GM18858 (cell line): ENCODE data around the gene ITGA8.

Experiments used
- ATAC-seq: cut with Tn5 transposase; IDR thresholded peaks from one replicate; pipeline ENCODE4 v1.9.1; 2021; ENCODE audit not compliant: unreplicated experiment

Gene ITGA8

DNA sequence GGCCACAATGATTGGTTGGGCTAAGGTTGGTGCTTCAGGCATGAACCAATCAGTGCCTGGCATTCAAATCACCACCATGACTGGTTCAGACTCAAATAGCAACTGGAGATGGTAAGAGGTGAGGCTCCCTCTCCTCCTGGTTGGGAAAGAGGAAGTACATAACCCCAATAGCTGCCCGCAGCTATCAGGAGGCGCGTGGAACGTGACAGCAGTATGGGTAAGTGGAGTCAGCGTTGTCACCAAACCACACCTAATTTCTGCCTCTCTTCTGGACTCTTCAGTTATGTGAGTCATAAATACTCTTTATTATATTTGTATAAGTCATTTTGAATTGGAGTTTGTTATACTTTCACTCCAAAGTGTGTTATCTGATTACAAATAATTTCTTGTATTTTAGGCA, 17.9 kb upstream of the ITGA8 start:
- ATAC-seq = no peak

DNA sequence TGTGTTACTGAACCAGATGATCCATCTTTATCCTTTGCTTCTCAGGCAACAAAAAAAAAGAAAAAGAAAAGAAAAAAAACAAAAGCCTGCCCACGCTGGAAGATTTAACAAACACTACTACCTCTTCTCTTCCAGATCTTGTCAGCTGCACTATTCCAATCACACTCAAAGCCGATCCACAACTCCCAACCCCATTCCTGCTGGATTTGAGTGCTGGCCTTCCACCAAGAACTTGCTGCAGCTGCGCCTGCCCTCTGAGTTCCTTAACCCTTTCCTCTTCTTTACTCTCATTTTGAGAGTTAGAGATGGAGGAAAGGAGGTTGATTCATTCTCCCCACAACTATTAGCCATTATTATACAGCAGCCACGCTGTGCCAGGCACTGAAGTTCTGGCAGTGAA, 16.0 kb upstream of the ITGA8 start:
- ATAC-seq = no peak

- no peak for ATAC-seq
These were observed 10.6 kb upstream of the ITGA8 start for GRCh38 chr10:15730341-15730740.

DNA sequence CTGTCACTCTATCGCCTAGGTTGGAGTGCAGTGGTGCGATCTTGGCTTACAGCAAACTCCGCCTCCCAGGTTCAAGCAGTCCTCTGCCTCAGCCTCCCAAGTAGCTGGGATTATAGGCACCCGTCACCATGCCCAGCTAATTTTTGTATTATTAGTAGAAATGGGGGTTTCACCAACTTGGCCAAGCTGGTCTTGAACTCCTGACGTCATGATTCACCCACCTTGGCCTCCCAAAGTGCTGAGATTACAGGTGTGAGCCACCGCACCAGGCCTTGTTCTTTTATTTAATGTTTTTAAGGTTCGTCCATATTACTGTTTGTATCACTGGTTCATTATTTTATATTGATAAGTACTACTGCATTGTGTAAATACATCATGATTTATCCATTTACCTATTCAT, 10.2 kb upstream of the ITGA8 start:
- ATAC-seq = no peak

GRCh38 chr10:15726042-15726441, 6.3 kb upstream of the ITGA8 start:
- ATAC-seq = no peak

- no peak for ATAC-seq
These were observed 5.9 kb upstream of the ITGA8 start for GRCh38 chr10:15725603-15726002.

- ATAC-seq = no peak
These were observed 5.0 kb upstream of the ITGA8 start for GRCh38 chr10:15724683-15725082.

DNA sequence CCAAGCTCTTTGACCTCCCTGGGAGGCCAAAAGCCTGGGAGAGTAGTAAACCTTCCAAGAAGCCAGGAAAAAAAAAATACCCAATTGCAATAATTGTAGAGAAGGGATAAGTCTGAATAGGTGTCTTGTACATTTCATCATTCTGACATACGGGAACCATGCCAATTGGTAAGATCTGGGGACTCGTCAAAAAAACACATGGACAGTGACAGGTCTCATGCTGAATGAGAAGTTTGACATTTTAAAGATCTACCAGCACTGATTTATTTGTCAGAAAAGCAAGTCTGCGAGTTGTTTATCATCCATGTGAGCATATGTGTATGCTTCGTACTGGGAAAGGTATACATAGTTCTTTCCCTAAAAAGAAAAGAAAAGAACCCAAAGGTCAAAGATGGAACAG, 4.1 kb upstream of the ITGA8 start:
- no peak for ATAC-seq

DNA sequence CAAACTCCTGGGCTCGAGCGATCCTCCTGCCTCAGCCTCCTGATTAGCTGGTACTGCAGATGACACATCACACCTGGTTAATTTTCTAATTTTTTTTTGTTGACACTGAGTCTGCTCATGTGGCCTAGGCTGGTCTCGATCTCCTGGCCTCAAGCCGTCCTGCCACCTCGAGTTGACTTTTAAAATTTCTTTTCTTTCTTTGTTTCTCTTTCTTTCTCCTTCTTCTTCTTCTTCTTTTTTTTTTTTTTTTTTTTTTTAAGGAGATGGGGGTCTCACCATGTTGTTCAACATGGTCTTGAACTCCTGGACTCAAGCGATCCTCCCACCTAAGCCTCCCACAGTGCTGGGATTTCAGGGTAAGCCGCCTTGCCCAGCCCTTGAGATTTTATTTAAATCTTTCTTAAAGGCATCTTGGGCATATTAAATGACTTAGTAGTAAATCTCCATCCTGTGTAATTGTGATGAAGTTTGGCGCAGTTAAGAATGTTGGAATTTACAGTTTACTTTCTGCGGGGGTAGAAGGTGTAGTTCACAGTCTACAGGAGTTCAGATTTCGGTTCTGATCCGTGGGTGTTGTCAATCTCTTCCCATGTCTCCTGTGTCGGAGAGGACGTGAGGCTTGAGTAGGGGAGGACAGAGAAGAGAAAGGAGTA, 1.0 kb upstream of the ITGA8 start:
- no peak for ATAC-seq

- ATAC-seq = no peak
These were observed 448 bp downstream of the ITGA8 start for GRCh38 chr10:15719049-15719898.

DNA sequence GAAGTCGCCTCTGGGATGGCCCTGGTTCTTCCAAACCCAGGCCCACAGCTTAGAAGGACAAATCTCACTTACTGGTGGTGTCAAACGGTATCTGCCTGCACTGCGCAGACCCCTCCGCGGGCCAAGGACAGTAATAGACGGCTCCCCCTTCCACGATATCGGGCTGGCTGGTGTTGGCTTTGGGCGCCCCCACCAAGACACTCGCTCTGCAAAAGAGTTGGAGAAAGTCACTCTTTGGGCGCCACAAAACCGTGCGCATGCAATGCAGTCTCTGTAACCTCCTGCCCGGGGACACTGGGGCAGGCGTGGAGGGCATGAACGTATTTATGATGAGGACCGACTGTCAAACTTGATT, 1.1 kb downstream of the ITGA8 start:
- ATAC-seq = no peak

DNA sequence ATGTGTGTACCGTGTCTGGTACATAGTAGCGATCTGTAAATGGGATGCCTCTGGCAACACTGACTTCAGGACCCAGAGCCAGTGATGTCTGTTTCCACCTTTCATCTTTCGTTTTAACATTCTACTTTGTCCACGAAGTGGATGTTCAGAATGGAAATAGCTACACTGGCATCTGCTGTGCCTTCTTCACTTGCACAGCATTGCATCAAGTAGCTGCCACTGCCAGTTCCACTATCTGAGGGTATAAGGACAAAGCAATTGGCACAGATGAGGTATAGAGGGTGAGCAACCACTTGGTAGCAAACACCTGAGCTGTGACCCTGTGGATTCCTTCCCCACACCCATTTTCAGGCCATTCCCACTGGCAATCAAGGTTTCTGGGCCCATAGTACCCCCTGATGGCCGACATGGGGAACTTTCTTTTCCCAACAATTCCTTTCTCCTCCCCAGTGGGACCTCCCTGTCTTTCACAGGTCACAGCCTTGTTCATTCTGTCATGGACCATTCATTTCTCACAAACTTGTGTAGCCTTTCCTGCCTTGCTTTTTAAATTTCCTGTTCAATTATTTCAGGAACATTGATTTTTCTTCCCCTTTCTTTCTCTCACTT, 4.0 kb downstream of the ITGA8 start:
- ATAC-seq = no peak

DNA sequence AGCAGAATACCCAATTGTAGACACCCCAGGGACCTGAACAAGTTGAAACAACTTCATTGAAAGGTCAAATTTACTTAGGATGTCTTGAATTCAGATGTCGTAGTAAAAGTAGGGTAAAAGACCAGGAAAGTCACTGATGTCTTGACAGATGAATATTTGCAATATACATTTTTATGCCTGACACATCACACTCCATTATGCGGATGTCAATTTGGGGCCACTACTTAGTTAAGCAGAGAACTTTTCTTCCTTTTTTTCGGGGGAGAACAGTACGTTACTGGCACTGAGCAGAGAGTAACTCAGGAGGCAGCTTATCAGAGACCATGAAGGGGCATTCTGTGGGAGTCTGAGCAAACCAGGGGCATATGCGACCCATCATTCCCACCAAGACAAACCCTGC, 4.9 kb downstream of the ITGA8 start:
- no peak for ATAC-seq

- no peak for ATAC-seq
These were observed 6.8 kb downstream of the ITGA8 start for GRCh38 chr10:15712883-15713282.

DNA sequence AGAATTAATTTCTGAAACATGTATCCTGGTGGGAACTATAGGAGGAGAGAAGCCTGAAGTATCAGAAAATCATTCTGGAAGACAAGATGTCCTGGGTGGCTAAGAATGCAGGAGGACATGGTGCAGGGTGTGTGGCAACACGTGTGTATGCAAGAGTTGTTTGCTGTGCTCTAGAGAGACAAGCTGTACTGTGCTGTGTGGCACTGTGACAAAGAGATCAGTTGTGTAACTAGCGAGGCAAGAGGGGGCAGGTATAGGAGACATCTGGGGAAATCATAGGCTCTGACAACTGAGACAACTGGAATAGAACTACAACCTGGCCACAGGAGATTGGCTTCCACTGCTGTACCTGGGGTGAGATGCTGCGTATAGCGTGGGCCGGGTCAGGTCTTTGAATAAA, 9.3 kb downstream of the ITGA8 start:
- no peak for ATAC-seq

GRCh38 chr10:15705298-15705697, 14.4 kb downstream of the ITGA8 start:
- ATAC-seq = no peak

- ATAC-seq = no peak
These were observed 15.1 kb downstream of the ITGA8 start for GRCh38 chr10:15704581-15704968.

DNA sequence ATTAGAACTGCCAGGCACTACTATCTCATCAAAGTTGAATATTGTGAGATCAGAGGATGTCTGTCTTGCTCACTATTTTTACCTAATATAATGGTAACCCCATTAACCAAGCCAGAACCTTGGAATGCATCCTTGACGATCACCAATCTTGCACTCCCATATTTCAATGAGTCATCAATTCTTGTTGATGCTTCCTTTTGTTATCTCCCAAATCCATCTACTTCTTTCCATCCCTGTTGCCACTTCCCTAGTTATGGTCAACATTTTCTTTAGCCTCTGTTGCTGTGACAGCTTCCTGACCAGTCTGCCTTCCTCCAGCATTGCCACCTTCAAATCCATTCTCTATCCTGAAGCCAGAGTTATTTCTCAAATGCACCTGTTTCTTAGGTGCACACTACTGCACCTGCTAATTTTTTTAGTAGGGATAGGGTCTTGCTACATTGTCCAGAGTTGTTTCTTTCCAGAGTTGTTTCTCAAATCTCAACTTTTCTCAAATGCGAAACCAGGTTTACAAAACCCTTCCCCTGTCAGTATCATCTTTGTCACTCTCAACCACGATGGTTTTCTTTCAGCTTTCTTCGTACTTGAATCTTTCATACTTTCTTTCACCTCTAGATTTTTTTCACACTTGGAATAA, 15.7 kb downstream of the ITGA8 start:
- ATAC-seq = no peak

GRCh38 chr10:15703151-15703880, 16.4 kb downstream of the ITGA8 start:
- no peak for ATAC-seq

DNA sequence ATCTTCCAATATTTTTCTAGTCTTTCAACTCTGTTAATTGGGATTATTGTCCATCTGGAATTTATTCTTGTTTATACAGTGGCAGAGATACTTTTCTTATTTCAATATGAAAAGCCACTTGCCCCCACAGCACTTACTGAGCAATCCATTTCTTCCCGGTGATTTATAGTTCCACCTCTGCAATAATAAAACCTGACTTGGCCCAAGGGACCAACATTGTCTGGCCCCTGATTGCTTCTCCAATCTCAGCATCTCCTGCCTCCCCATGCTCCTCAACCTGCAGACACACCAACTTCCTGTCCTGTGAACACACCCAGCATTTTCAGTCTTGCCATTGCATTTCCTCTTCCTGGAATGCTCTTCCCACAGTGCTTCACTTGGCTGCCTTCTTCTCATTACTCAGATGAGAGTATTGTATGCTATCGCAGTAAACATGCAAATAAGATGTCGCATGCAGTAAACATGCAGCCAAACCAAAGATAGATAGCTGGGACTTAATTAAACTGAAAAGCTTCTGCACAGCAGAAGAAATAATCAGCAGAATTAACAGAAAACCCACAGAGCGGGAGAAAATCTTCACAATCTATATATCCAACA, 19.5 kb downstream of the ITGA8 start:
- ATAC-seq = no peak

DNA sequence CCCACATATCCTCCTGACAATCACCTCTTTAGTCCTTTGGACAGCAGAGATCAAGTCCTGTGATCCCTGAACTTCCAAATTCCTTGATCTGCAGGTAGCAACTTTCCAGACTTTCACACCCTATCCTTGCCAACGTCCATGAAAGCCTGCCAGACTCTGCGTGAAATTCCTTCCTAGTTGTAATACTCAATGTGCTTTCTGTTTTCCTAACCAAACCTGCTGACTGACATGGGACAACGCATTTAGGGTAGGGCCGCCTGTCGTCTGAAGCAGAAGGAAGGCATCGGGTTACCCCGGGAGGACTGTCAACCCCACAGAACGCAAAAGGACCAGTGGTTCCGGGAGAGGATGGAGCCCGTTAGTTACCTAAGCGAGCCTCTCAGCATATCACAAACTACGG, 23.9 kb downstream of the ITGA8 start:
- no peak for ATAC-seq
